Natural killer cell treated with Interleukin-12 subunit alpha and Interleukin-12 subunit beta and Interleukin-15 and Interleukin-18, amount 100 ng/mL, for 72 hours (primary cell): ENCODE results near the gene CPOX. TPM values are rescaled to one million over a fixed set of nuclear protein-coding genes. Genes with fewer than 3 reads are reported as not detected.

Experiments
- ATAC-seq, 2 donors: fragments of 150-1000 bp; cut with Tn5 transposase in 1 of 2; sonication (Bioruptor Pico), chemical (Tn5 transposase) in 1 of 2; 2 replicates each; pipeline ENCODE4 v1.10.0; 2021
- DNase-seq: peaks from one replicate; pipeline ENCODE4 v3.0.0; 2022; ENCODE audit warnings: low spot score
- H3K27ac Mint-ChIP-seq, 2 donors: 1 replicate in 1 of 2; 2 replicates in 1 of 2; pipeline ENCODE4 v1.8.0; 2022; ENCODE audit warnings: mixed read lengths in 2 of 2, mild to moderate bottlenecking in 1 of 2, moderate library complexity in 1 of 2
- H3K27me3 Mint-ChIP-seq, 2 donors: 1 replicate in 1 of 2; 2 replicates in 1 of 2; pipeline ENCODE4 v1.8.0; 2022; ENCODE audit warnings: mixed read lengths in 2 of 2
- H3K36me3 Mint-ChIP-seq: one replicate; pipeline ENCODE4 v1.8.0; 2022; ENCODE audit warnings: mixed read lengths
- H3K4me1 Mint-ChIP-seq, 2 donors: 1 replicate in 1 of 2; 2 replicates in 1 of 2; pipeline ENCODE4 v1.8.0; 2022; ENCODE audit warnings: low read depth in 2 of 2, mixed read lengths in 2 of 2, mild to moderate bottlenecking in 1 of 2
- H3K4me3 Mint-ChIP-seq: one replicate; pipeline ENCODE4 v1.8.0; 2022; ENCODE audit warnings: mixed read lengths
- H3K9me3 Mint-ChIP-seq: 2 replicates; pipeline ENCODE4 v1.8.0; 2022; ENCODE audit warnings: mixed read lengths
- total RNA-seq, 2 donors: library from RNA; stranded (reverse); gene quantifications; one replicate each; pipeline ENCODE4 v1.2.3, GENCODE V29; 2022

The CPOX gene
- total RNA-seq, 2 donors from 2014 or later, result 35.7 to 84.3 TPM

GRCh38 chr3:98584547-98584946 lies 8.9 kb downstream of the CPOX start:
- peaks cover 10 to 26% of the 10 kb centered on the region in 2 donors for H3K4me1 Mint-ChIP-seq
- no peak for DNase-seq

GRCh38 chr3:98583766-98584165 lies 9.6 kb downstream of the CPOX start:
- ATAC-seq (no peak), DNase-seq (no peak)
- Mint-ChIP-seq H3K27me3 (no peaks in the 10 kb centered on the region), H3K27ac (peak overlapping the region in 1 of 2 donors; percentile 1), H3K36me3 (peaks cover 27% of the 10 kb centered on the region), H3K9me3 (no peaks in the 10 kb centered on the region), H3K4me3 (no peak overlapping the region), H3K4me1 (peaks cover 5 to 19% of the 10 kb centered on the region in 2 donors)

More at GRCh38 chr3:98584547-98584946, 8.9 kb downstream of the CPOX start:
- Mint-ChIP-seq H3K9me3 (no peaks in the 10 kb centered on the region), H3K4me3 (no peak overlapping the region), H3K36me3 (peaks cover 31% of the 10 kb centered on the region), H3K27me3 (no peaks in the 10 kb centered on the region), H3K27ac (peak overlapping the region in 1 of 2 donors; percentile 1)
- ATAC-seq, result no peak

- Mint-ChIP-seq H3K9me3 (no peaks in the 10 kb centered on the region), H3K36me3 (peaks cover 31% of the 10 kb centered on the region), H3K4me1 (peaks cover 5 to 15% of the 10 kb centered on the region in 2 donors), H3K27me3 (no peaks in the 10 kb centered on the region), H3K4me3 (no peak overlapping the region), H3K27ac (peak overlapping the region; percentile 10 to 43)
- DNase-seq (no peak), ATAC-seq (no peak)
These were observed 11.4 kb downstream of the CPOX start for GRCh38 chr3:98582042-98582441.

GRCh38 chr3:98581474-98581873 lies 11.9 kb downstream of the CPOX start:
- Mint-ChIP-seq H3K4me3 (no peak overlapping the region), H3K4me1 (peaks cover 5 to 15% of the 10 kb centered on the region in 2 donors), H3K36me3 (peaks cover 36% of the 10 kb centered on the region), H3K9me3 (no peaks in the 10 kb centered on the region), H3K27me3 (no peaks in the 10 kb centered on the region), H3K27ac (no peak overlapping the region)
- no peak for DNase-seq
- ATAC-seq, result no peak

- no peaks in the 10 kb centered on the region for H3K27me3 Mint-ChIP-seq
- H3K4me3 Mint-ChIP-seq, result no peak overlapping the region
- no peak overlapping the region for H3K27ac Mint-ChIP-seq
- no peak for DNase-seq
- peaks cover 36% of the 10 kb centered on the region for H3K36me3 Mint-ChIP-seq
- H3K9me3 Mint-ChIP-seq, result no peaks in the 10 kb centered on the region
- H3K4me1 Mint-ChIP-seq, result peaks cover 5 to 15% of the 10 kb centered on the region in 2 donors
- ATAC-seq, result no peak
These were observed 12.7 kb downstream of the CPOX start for GRCh38 chr3:98580401-98581386.

GRCh38 chr3:98577178-98577895 lies 16.1 kb downstream of the CPOX start:
- ATAC-seq, result no peak
- Mint-ChIP-seq H3K27ac (no peak overlapping the region), H3K27me3 (no peaks in the 10 kb centered on the region), H3K4me3 (no peak overlapping the region), H3K36me3 (peaks cover 26% of the 10 kb centered on the region), H3K4me1 (peaks cover 15 to 20% of the 10 kb centered on the region in 2 donors), H3K9me3 (no peaks in the 10 kb centered on the region)
- DNase-seq, result no peak

- H3K4me1 Mint-ChIP-seq, result peaks cover 18 to 28% of the 10 kb centered on the region in 2 donors
- DNase-seq, result no peak
- peaks cover 3% of the 10 kb centered on the region for H3K9me3 Mint-ChIP-seq
- H3K27ac Mint-ChIP-seq, result peak overlapping the region; percentile 82 to 83
- no peak for ATAC-seq
- peaks cover 20% of the 10 kb centered on the region for H3K36me3 Mint-ChIP-seq
- no peaks in the 10 kb centered on the region for H3K27me3 Mint-ChIP-seq
- H3K4me3 Mint-ChIP-seq, result peak overlapping the region; percentile 80
These were observed 19.3 kb downstream of the CPOX start for GRCh38 chr3:98574132-98574531.

- ATAC-seq (peak in 1 of 2 donors; percentile 52), DNase-seq (no peak)
- H3K9me3 Mint-ChIP-seq, result peaks cover 3% of the 10 kb centered on the region
- H3K36me3 Mint-ChIP-seq, result peaks cover 12% of the 10 kb centered on the region
- peaks cover 25 to 37% of the 10 kb centered on the region in 2 donors for H3K4me1 Mint-ChIP-seq
- peak overlapping the region; percentile 80 for H3K4me3 Mint-ChIP-seq
- H3K27ac Mint-ChIP-seq, result peak overlapping the region; percentile 82 to 83
- H3K27me3 Mint-ChIP-seq, result no peaks in the 10 kb centered on the region
These were observed 20.2 kb downstream of the CPOX start for GRCh38 chr3:98573181-98573728.

GRCh38 chr3:98568402-98568801 lies 25.0 kb downstream of the CPOX start:
- Mint-ChIP-seq H3K9me3 (peaks cover 3% of the 10 kb centered on the region), H3K36me3 (no peaks in the 10 kb centered on the region), H3K4me1 (peaks cover 52 to 73% of the 10 kb centered on the region in 2 donors), H3K4me3 (peak overlapping the region; percentile 71), H3K27ac (peak overlapping the region; percentile 92 to 98), H3K27me3 (no peaks in the 10 kb centered on the region)
- ATAC-seq (no peak), DNase-seq (no peak)

- Mint-ChIP-seq H3K27me3 (no peaks in the 10 kb centered on the region), H3K4me1 (peaks cover 50 to 73% of the 10 kb centered on the region in 2 donors), H3K27ac (peak overlapping the region; percentile 92 to 98), H3K4me3 (peak overlapping the region; percentile 71), H3K36me3 (no peaks in the 10 kb centered on the region), H3K9me3 (peaks cover 3% of the 10 kb centered on the region)
- DNase-seq, result no peak
- ATAC-seq, result peak; percentile 55 to 66
These were observed 25.6 kb downstream of the CPOX start for GRCh38 chr3:98567666-98568270.

- H3K4me3 Mint-ChIP-seq, result peak overlapping the region; percentile 71
- DNase-seq, result no peak
- peak overlapping the region; percentile 92 to 98 for H3K27ac Mint-ChIP-seq
- no peaks in the 10 kb centered on the region for H3K27me3 Mint-ChIP-seq
- peaks cover 3% of the 10 kb centered on the region for H3K36me3 Mint-ChIP-seq
- H3K9me3 Mint-ChIP-seq, result peaks cover 3% of the 10 kb centered on the region
- ATAC-seq, result no peak
- H3K4me1 Mint-ChIP-seq, result peaks cover 54 to 72% of the 10 kb centered on the region in 2 donors
These were observed 27.6 kb downstream of the CPOX start for GRCh38 chr3:98565843-98566242.

- H3K4me1 Mint-ChIP-seq, result peaks cover 56 to 75% of the 10 kb centered on the region in 2 donors
- H3K9me3 Mint-ChIP-seq, result peaks cover 3% of the 10 kb centered on the region
- no peaks in the 10 kb centered on the region for H3K27me3 Mint-ChIP-seq
- ATAC-seq (peak; percentile 41 to 59), DNase-seq (no peak)
- peak overlapping the region; percentile 92 to 98 for H3K27ac Mint-ChIP-seq
- H3K4me3 Mint-ChIP-seq, result peak overlapping the region; percentile 71
- peaks cover 4% of the 10 kb centered on the region for H3K36me3 Mint-ChIP-seq
These were observed 28.2 kb downstream of the CPOX start for GRCh38 chr3:98565237-98565643.
